Stimulated activated CD8-positive, alpha-beta memory T cell treated with anti-CD3 and anti-CD28 coated beads, Interleukin-2, amount 100 ng/mL, for 48 hours (primary cell): ENCODE data around the gene STAG1.
"Not testable (repeated sequence)": the region's sequence is repeated elsewhere in the genome, so short reads cannot be mapped to it uniquely, and the experiment has no call there.

Experiments
- DNase-seq, 2 donors: peaks; one replicate each; pipeline ENCODE4 v3.0.0-alpha.2; 2020; ENCODE audit warnings: low read depth in 2 of 2

The STAG1 gene

GRCh38 chr3:136512381-136512780, 239.8 kb downstream of the STAG1 start:
- DNase-seq: no peak

DNA sequence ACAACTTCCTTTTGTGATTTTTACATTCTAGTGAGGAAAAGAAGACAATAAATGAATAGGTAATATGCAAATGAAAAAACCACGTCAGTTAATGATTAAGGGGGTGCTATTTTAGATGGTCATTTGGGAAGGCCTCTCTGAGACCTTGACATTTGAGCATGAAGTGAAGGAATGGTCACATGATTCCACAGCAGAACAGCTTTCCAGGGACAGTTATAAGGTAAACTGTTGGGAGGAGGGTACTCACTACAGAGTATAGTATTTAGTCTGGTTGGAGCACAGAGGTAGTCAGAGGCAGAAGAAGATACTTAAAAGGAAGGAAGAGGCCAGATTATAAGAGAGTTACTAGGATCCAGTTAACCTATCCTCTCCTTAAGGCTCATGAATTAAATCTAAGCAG, 246.5 kb downstream of the STAG1 start:
- DNase-seq: no peak

GRCh38 chr3:136503056-136503455, 249.1 kb downstream of the STAG1 start:
- DNase-seq: no peak

GRCh38 chr3:136498919-136499447, 253.2 kb downstream of the STAG1 start:
- DNase-seq: no peak

- no peak for DNase-seq
Measured at GRCh38 chr3:136495213-136495612, 257.0 kb downstream of the STAG1 start.

DNA sequence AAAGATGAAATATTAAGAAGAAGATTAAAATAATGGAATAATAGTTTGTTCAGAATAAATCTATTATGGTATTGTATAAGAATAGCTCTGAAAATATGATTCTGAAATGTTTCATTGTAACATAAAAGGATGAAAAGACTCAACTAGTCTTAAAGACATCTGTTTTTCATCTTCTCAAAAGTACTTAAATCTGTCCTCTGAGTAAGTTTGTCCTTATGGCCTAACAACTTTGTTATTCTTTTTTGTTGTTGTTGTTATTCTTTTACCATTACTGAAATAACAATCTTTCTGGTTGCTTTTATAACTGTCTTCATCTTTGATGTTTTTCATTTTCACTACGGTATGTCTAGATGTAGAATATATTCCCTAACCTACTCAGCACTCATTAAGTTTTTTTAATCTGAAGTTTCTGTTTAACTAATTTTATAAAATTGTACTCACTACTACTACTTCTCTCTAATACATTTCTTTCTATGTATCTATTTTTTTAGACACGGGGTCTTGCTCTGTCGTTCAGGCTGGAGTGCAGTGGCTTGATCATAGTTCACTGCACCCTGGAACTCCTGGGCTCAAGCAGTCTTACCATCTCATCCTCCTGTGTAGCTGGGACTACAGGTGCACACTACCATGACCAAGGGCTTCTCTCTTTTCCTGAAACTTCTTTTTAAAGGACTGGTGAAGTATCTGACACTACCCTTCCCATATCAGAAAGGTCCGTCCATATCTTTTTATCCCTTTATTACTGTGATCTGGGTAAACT, 261.4 kb downstream of the STAG1 start:
- no peak for DNase-seq

GRCh38 chr3:136485777-136486176, 266.4 kb downstream of the STAG1 start:
- no peak for DNase-seq

DNA sequence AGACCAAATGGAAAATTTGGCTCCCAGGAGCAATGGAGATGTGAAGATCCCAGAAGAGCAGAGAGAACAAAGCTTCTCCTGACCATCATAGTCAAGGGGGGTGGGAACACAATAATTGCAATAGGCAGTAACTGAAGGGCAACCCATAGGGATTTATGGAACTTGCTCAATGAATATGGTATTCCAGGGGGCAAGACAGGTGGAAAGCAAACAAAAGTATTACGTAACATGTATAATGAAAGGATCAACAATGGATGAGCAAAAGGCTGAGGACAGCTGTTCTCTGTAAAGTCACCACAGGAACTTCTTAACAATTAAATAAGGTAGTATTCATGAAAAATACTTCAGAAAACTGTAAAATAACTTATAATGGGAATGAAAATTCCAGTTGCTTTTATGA, 275.9 kb downstream of the STAG1 start:
- no peak for DNase-seq

DNA sequence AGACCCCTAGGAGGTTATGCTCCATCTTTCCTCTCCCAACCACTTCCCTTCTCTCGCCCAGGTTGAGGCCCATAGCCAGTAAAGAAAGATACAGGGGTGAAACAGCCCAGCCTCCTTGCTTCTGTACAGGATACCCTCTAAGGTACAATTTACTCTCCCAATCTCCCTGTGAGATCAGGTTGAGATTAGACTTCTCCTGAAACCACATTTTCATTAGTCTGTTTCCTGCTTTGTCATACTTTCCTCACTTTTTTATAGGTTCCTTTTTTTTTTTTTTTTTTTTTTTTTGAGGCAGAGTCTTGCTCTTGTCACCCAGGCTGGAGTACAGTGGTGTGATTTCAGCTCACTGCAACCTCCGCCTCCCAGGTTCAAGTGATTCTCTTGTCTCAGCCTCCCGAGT, 277.3 kb downstream of the STAG1 start:
- DNase-seq: not testable (repeated sequence)

- DNase-seq: no peak
Measured at GRCh38 chr3:136473716-136474326, 278.4 kb downstream of the STAG1 start.

DNA sequence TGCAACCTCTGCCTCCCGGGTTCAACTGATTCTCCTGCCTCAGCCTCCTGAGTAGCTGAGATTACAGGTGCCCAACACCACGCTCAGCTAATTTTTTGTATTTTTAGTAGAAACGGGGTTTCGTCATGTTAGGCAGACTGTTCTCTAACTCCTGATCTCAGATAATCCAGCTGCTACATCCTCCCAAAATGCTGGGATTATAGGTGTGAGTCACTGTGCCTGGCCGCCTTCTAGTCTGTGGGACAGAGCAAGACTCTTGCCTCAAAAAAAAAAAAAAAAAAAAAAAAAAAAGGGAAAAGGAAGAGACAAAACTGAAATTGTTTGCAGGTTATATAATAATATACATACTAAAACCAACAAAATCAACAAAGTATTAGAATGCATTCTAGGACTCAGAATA, 286.9 kb downstream of the STAG1 start:
- no peak for DNase-seq

DNA sequence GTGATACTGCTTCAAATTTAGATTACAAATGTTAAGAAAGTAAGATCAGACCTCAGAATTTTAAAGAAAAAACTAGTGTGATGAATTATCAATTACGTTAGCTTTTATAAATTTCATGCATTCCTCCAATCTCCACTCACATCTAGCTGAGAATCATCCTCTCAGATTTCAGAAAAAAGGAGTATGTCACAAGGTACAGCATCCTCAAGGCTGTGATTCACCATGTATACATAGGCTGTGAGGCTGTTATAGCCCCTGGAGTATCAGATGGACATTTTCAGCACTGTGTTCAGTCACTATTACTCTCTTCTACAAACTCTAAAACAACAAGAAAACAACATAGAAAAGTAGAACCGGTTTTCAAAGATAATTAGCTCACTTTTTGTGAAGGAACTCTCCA, 287.7 kb downstream of the STAG1 start:
- DNase-seq: no peak

- DNase-seq: no peak
Measured at GRCh38 chr3:136463170-136463569, 289.0 kb downstream of the STAG1 start.

- no peak for DNase-seq
Measured at GRCh38 chr3:136457793-136458192, 294.4 kb downstream of the STAG1 start.

- DNase-seq: no peak
Measured at GRCh38 chr3:136456196-136456595, 296.0 kb downstream of the STAG1 start.

DNA sequence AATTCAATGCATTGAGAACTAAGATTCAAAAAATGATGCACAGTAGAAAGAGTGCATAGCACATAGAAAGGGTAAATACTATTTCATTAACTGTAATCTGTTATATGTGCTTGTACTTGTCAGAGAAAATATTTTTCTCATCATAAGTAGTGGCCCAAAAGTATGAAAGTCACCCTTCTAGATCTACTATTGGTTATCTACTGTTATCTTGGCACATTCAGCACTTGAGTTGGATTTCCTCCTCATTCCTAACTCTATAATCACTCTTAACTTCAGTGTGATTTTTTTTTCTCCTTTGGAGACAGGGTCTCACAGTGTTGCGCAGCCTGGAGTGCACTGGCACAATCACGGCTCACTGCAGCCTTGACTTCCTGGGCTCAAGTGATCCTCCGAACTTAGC, 307.6 kb downstream of the STAG1 start:
- no peak for DNase-seq

DNA sequence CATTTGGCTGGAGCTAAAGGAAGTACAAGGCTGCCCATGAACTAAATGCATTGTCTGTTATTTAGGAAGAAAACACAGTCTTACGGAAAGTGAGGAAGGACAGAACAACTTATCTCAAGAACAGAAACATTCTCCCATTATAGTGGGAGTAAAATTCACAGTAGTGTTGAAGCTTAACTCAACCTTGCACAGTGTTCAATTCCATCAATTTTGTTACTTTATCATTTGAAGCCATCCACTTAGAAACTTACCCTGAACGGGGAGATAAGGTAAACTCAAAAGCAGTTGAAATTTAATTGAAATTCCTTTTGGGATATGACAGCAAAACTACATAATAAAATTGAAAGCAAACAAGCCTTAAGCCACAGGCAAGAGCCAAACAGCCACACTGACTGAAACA, 315.1 kb downstream of the STAG1 start:
- DNase-seq: no peak

- DNase-seq: no peak
Measured at GRCh38 chr3:136434429-136434828, 317.7 kb downstream of the STAG1 start.

GRCh38 chr3:136432685-136433084, 319.5 kb downstream of the STAG1 start:
- no peak for DNase-seq

- DNase-seq: no peak
Measured at GRCh38 chr3:136428167-136428566, 324.0 kb downstream of the STAG1 start.

DNA sequence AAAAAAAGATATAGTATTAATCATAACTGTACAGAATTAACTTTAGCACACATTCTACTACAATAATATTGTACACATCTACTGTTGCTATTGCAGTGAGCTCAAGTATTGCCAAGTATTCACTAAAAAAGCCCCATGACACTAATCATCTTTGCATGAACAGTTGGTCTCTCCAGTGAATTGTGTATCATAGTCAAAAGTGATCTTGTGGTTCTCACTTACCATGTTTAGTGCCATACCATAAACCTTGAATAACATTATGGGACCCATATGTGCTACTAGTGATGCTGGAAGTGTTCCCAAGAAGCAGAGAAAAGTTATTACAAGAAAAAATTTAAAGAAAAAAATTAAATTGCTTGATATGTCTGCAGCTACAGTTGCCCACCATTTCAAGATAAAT, 324.9 kb downstream of the STAG1 start:
- DNase-seq: no peak

DNA sequence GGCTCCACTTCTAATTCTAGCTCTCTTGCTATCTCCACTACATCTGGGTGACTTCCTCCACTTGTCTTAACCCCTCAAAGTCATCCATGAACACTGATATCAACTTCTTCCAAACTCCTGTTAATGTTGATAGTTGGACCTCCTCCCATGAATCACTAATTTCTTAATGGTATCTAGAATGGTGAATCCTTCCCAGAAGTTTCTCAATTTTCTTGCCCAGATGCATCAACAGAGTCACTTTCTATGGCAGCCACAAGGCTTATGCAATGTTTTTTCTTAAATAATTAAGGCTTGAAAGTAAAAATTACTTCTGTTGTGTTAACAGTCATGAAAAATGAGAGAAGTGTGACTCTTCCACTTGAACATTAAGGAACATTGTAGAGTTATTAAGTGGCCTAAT, 337.7 kb downstream of the STAG1 start:
- no peak for DNase-seq

DNA sequence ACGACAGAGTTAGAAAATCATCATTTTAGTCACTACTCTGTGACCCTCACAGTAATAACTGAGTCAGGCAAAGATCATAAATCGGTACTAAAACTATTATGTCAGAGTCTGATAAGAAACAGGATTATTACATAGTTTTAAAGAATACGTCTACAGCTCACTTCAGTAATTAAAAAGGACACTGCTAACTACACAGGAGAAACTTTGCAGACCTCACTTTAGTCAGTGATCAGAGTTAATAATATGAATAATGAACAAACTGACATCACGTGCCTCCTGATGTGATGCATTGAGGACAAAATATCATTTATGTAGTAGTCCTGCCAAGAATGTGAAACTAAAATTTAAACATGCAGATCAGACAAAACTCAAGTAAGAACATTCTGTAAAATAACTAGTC, 339.9 kb downstream of the STAG1 start:
- no peak for DNase-seq
